Gastrocnemius medialis (tissue), 4 donors: ENCODE results near the gene ALX4.

Experiments used
- POLR2A ChIP-seq, 2 donors: fragments of 450-650 bp; IDR thresholded peaks; one replicate each; pipeline ENCODE4 v1.6.1; 2017; ENCODE audit warnings: antibody characterized with exemption in 2 of 2, mild to moderate bottlenecking in 2 of 2, moderate library complexity in 2 of 2
- TF ChIP-seq, protein P1 (sequence below), 5 experiments: fragments of 450-650 bp in 3 of 5; fragments of 200-600 bp in 2 of 5; sonication (generic) in 2 of 5; IDR thresholded peaks in 4 of 5; conservative IDR thresholded peaks in 1 of 5; 1 replicate in 4 of 5; 2 replicates in 1 of 5; pipeline ENCODE4 v1.5.1; 2016 to 2019; ENCODE audit warnings: antibody characterized with exemption in 5 of 5, mild to moderate bottlenecking in 3 of 5, moderate library complexity in 3 of 5

GRCh38 chr11:44228379-44228778 lies 81.6 kb downstream of the ALX4 start:
- TF ChIP-seq, protein P1, sequence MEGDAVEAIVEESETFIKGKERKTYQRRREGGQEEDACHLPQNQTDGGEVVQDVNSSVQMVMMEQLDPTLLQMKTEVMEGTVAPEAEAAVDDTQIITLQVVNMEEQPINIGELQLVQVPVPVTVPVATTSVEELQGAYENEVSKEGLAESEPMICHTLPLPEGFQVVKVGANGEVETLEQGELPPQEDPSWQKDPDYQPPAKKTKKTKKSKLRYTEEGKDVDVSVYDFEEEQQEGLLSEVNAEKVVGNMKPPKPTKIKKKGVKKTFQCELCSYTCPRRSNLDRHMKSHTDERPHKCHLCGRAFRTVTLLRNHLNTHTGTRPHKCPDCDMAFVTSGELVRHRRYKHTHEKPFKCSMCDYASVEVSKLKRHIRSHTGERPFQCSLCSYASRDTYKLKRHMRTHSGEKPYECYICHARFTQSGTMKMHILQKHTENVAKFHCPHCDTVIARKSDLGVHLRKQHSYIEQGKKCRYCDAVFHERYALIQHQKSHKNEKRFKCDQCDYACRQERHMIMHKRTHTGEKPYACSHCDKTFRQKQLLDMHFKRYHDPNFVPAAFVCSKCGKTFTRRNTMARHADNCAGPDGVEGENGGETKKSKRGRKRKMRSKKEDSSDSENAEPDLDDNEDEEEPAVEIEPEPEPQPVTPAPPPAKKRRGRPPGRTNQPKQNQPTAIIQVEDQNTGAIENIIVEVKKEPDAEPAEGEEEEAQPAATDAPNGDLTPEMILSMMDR (IDR thresholded peaks at IDR 0.05 in 4 of 5, conservative IDR thresholded peaks at IDR 0.05 in 1 of 5): no peak
- TF ChIP-seq POLR2A (IDR thresholded peaks at IDR 0.05): no peak
